ENCODE results near the gene CNTNAP2.
"Not testable (repeated sequence)": the region's sequence is repeated elsewhere in the genome, so short reads cannot be mapped to it uniquely, and the experiment has no call there.

Gene CNTNAP2

DNA sequence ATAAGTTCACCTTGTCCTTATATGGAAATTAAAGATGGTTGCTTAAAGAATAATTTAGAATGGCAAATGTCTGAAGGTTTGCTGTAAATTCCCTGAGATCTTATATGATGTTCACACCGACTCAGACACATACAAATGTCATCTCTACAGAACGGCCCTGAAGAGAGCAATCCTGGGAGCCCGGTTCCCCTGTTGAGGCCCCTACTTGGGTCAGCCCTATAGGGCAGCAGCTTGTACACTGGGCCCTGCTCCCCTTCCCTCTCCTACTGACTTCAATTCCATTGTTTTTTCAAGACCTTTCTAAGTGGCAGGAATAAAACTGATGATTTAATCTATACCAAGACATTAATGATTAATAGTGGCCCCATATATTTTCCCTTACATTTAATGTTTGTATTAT lies 1660.7 kb downstream of the CNTNAP2 start:
- no peak for ATAC-seq (ENCODE audit: insufficient read depth, low read depth)

DNA sequence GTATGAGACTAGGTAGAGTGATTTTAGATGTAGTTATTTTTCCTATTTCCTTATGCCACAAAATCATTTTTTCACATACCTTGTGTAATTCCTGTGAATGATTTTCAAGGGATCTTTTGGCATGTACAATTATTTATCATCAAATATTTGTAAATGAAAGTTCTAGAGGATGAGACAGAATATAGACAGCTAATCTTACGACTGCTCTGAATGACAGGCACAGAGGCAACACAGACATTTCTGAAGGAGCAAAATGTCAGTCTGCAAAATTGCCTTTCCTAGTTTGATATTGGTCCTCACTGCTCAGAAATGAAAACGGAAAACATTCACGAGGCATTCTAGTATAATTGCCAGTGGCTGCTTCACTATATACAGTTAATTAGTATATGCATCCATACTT lies 1663.3 kb downstream of the CNTNAP2 start:
- Histone ChIP-seq H3K9ac (ENCODE audit: low read depth, low read length) (no peak overlapping the region), H3K4me1 (ENCODE audit: insufficient read depth, low read length) (no peaks in the 10 kb centered on the region), H3K36me3 (ENCODE audit: insufficient read depth, low read length) (no peaks in the 10 kb centered on the region), H3K4me2 (ENCODE audit: insufficient read depth, low read length) (no peak overlapping the region), H2AFZ (ENCODE audit: low read depth, low read length) (no peak overlapping the region), H3K79me2 (ENCODE audit: insufficient read depth, low read length) (no peaks in the 10 kb centered on the region), H3K27ac (ENCODE audit: low read length) (no peak overlapping the region), H3K27me3 (ENCODE audit: insufficient read depth, low read length, poor library complexity) (no peaks in the 10 kb centered on the region), H3K9me3 (ENCODE audit: insufficient read depth, low read length, severe bottlenecking) (no peaks in the 10 kb centered on the region), H4K20me1 (ENCODE audit: insufficient read depth, low read length) (no peaks in the 10 kb centered on the region), H3K4me3 (ENCODE audit: low read depth in 1 of 2, low read length in 2 of 2) (no peak overlapping the region)
- DNase-seq (no peak), ATAC-seq (ENCODE audit: insufficient read depth, low read depth) (no peak)
- TF ChIP-seq EZH2 (IDR thresholded peaks at IDR 0.05; ENCODE audit: borderline replicate concordance, low read depth, low read length, severe bottlenecking) = no peak

More for the DNA sequence above, 1660.7 kb downstream of the CNTNAP2 start:
- DNase-seq = no peak
- Histone ChIP-seq H3K27ac (ENCODE audit: low read length) (no peak overlapping the region), H3K36me3 (ENCODE audit: insufficient read depth, low read length) (no peaks in the 10 kb centered on the region), H3K79me2 (ENCODE audit: insufficient read depth, low read length) (no peaks in the 10 kb centered on the region), H2AFZ (ENCODE audit: low read depth, low read length) (no peak overlapping the region), H3K9ac (ENCODE audit: low read depth, low read length) (no peak overlapping the region), H3K9me3 (ENCODE audit: insufficient read depth, low read length, severe bottlenecking) (no peaks in the 10 kb centered on the region), H3K4me3 (ENCODE audit: low read depth in 1 of 2, low read length in 2 of 2) (no peak overlapping the region), H3K4me2 (ENCODE audit: insufficient read depth, low read length) (no peak overlapping the region), H3K4me1 (ENCODE audit: insufficient read depth, low read length) (no peaks in the 10 kb centered on the region), H3K27me3 (ENCODE audit: insufficient read depth, low read length, poor library complexity) (no peaks in the 10 kb centered on the region), H4K20me1 (ENCODE audit: insufficient read depth, low read length) (no peaks in the 10 kb centered on the region)
- no peak for TF ChIP-seq EZH2 (IDR thresholded peaks at IDR 0.05; ENCODE audit: borderline replicate concordance, low read depth, low read length, severe bottlenecking)
- TF ChIP-seq, protein P1, sequence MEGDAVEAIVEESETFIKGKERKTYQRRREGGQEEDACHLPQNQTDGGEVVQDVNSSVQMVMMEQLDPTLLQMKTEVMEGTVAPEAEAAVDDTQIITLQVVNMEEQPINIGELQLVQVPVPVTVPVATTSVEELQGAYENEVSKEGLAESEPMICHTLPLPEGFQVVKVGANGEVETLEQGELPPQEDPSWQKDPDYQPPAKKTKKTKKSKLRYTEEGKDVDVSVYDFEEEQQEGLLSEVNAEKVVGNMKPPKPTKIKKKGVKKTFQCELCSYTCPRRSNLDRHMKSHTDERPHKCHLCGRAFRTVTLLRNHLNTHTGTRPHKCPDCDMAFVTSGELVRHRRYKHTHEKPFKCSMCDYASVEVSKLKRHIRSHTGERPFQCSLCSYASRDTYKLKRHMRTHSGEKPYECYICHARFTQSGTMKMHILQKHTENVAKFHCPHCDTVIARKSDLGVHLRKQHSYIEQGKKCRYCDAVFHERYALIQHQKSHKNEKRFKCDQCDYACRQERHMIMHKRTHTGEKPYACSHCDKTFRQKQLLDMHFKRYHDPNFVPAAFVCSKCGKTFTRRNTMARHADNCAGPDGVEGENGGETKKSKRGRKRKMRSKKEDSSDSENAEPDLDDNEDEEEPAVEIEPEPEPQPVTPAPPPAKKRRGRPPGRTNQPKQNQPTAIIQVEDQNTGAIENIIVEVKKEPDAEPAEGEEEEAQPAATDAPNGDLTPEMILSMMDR (IDR thresholded peaks at IDR 0.05; ENCODE audit: borderline replicate concordance, extremely low read depth, low read length, poor library complexity, severe bottlenecking) = no peak

DNA sequence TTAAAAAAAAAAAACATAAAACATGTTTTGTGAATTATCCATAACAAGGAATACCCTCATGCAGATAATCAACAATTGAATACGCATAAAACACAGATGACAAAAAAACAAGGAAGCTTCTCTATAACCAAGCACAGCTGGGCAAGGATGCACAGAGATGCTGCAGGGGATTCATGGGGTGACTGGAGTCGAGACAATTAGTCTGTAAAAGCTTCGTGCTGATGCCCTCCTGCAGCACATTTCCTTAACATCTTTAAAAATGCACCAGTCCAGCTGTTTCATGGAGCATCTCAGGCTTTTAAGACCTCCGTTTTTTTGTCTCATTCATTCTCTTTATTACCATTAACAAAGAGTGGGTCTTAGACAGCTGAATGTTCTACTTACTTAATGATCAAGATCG lies 1680.0 kb downstream of the CNTNAP2 start:
- ATAC-seq (ENCODE audit: insufficient read depth, low read depth) = no peak

DNA sequence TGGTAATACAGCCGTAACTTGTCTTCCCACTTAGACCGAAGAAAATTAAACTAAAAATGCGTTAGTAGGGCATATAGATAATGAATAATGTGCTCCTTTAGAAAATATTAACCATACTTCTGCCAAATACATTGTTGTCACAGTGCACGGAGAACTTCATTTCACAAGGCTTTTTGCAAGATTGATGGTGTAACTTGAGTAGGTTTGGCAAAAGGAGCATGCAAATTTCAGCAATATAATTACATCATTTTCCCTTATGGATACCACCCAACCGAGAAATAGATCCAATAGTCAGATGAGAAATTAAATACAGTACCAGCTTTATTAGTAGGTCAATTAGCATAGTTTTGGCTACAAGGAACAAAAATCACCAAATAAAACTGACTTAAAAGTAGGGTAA lies 1681.4 kb downstream of the CNTNAP2 start:
- H3K9ac ChIP-seq (ENCODE audit: low read depth, low read length) = no peak overlapping the region
- no peaks in the 10 kb centered on the region for H3K27me3 ChIP-seq (ENCODE audit: insufficient read depth, low read length, poor library complexity)
- no peak overlapping the region for H3K4me2 ChIP-seq (ENCODE audit: insufficient read depth, low read length)
- H3K36me3 ChIP-seq (ENCODE audit: insufficient read depth, low read length) = no peaks in the 10 kb centered on the region
- TF ChIP-seq EZH2 (IDR thresholded peaks at IDR 0.05; ENCODE audit: borderline replicate concordance, low read depth, low read length, severe bottlenecking) = no peak
- TF ChIP-seq, protein P1 (IDR thresholded peaks at IDR 0.05; ENCODE audit: borderline replicate concordance, extremely low read depth, low read length, poor library complexity, severe bottlenecking) = no peak
- DNase-seq (no peak), ATAC-seq (ENCODE audit: insufficient read depth, low read depth) (no peak)
- no peaks in the 10 kb centered on the region for H3K9me3 ChIP-seq (ENCODE audit: insufficient read depth, low read length, severe bottlenecking)
- H3K4me1 ChIP-seq (ENCODE audit: insufficient read depth, low read length) = no peaks in the 10 kb centered on the region
- H3K79me2 ChIP-seq (ENCODE audit: insufficient read depth, low read length) = no peaks in the 10 kb centered on the region
- no peaks in the 10 kb centered on the region for H4K20me1 ChIP-seq (ENCODE audit: insufficient read depth, low read length)
- no peak overlapping the region for H3K4me3 ChIP-seq (ENCODE audit: low read depth in 1 of 2, low read length in 2 of 2)
- no peak overlapping the region for H2AFZ ChIP-seq (ENCODE audit: low read depth, low read length)
- H3K27ac ChIP-seq (ENCODE audit: low read length) = no peak overlapping the region

More for the DNA sequence above, 1680.0 kb downstream of the CNTNAP2 start:
- Histone ChIP-seq H2AFZ (ENCODE audit: low read depth, low read length) (no peak overlapping the region), H3K27me3 (ENCODE audit: insufficient read depth, low read length, poor library complexity) (no peaks in the 10 kb centered on the region), H3K79me2 (ENCODE audit: insufficient read depth, low read length) (no peaks in the 10 kb centered on the region), H3K4me2 (ENCODE audit: insufficient read depth, low read length) (no peak overlapping the region), H3K4me3 (ENCODE audit: low read depth in 1 of 2, low read length in 2 of 2) (no peak overlapping the region), H3K9ac (ENCODE audit: low read depth, low read length) (no peak overlapping the region), H4K20me1 (ENCODE audit: insufficient read depth, low read length) (no peaks in the 10 kb centered on the region), H3K27ac (ENCODE audit: low read length) (no peak overlapping the region), H3K36me3 (ENCODE audit: insufficient read depth, low read length) (no peaks in the 10 kb centered on the region), H3K4me1 (ENCODE audit: insufficient read depth, low read length) (no peaks in the 10 kb centered on the region), H3K9me3 (ENCODE audit: insufficient read depth, low read length, severe bottlenecking) (no peaks in the 10 kb centered on the region)
- TF ChIP-seq, protein P1 (IDR thresholded peaks at IDR 0.05; ENCODE audit: borderline replicate concordance, extremely low read depth, low read length, poor library complexity, severe bottlenecking) = no peak
- TF ChIP-seq EZH2 (IDR thresholded peaks at IDR 0.05; ENCODE audit: borderline replicate concordance, low read depth, low read length, severe bottlenecking) = no peak
- DNase-seq = no peak

DNA sequence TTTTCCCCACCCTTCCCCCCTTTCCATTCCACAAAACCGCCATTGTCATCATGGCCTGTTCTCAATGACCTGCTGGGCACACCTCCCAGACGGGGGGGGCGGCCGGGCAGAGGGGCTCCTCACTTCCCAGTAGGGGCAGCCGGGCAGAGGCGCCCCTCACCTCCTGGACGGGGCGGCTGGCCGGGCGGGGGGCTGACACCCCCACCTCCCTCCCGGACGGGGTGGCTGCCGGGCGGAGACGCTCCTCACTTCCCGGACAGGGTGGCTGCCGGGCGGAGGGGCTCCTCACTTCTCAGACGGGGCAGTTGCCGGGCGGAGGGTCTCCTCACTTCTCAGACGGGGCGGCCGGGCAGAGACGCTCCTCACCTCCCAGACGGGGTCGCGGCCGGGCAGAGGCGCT lies 1685.2 kb downstream of the CNTNAP2 start:
- not testable (repeated sequence) for H3K4me3 ChIP-seq (ENCODE audit: low read depth in 1 of 2, low read length in 2 of 2); H3K36me3 ChIP-seq (ENCODE audit: insufficient read depth, low read length); H3K4me2 ChIP-seq (ENCODE audit: insufficient read depth, low read length); DNase-seq; ATAC-seq (ENCODE audit: insufficient read depth, low read depth); H4K20me1 ChIP-seq (ENCODE audit: insufficient read depth, low read length); H3K27ac ChIP-seq (ENCODE audit: low read length); H3K9me3 ChIP-seq (ENCODE audit: insufficient read depth, low read length, severe bottlenecking); H2AFZ ChIP-seq (ENCODE audit: low read depth, low read length); H3K9ac ChIP-seq (ENCODE audit: low read depth, low read length); H3K4me1 ChIP-seq (ENCODE audit: insufficient read depth, low read length); H3K27me3 ChIP-seq (ENCODE audit: insufficient read depth, low read length, poor library complexity); H3K79me2 ChIP-seq (ENCODE audit: insufficient read depth, low read length)
